Testis (tissue), 3 donors: Measurements from ENCODE around the gene NR1I2. TPM values are rescaled to one million over a fixed set of nuclear protein-coding genes. Genes with fewer than 3 reads are reported as not detected.

Experiments
- DNase-seq: peaks from one replicate; pipeline ENCODE4 v3.0.0-alpha.2; 2019
- H3K27ac ChIP-seq, 2 donors: fragments of 200-600 bp; sonication (generic); one replicate each; pipeline ENCODE4 v1.5.1; 2019
- H3K27me3 ChIP-seq: fragments of 200-600 bp; sonication (generic); one replicate; pipeline ENCODE4 v1.5.1; 2019
- H3K36me3 ChIP-seq: fragments of 200-600 bp; sonication (generic); one replicate; pipeline ENCODE4 v1.5.1; 2017; ENCODE audit warnings: low read depth; ENCODE audit errors: missing control alignments
- H3K4me1 ChIP-seq: fragments of 200-600 bp; sonication (generic); one replicate; pipeline ENCODE4 v1.5.1; 2019
- H3K4me3 ChIP-seq, 2 donors: fragments of 200-600 bp; sonication (generic); one replicate each; pipeline ENCODE4 v1.5.1; 2017 to 2019
- H3K9me3 ChIP-seq: fragments of 200-600 bp; sonication (generic); one replicate; pipeline ENCODE4 v1.5.1; 2017
- CTCF ChIP-seq, 3 experiments: fragments of 450-650 bp in 2 of 3; fragments of 200-600 bp in 1 of 3; sonication (generic) in 1 of 3; IDR thresholded peaks; one replicate each; pipeline ENCODE4 v1.5.1; 2016 to 2019; ENCODE audit warnings: antibody characterized with exemption in 3 of 3, mild to moderate bottlenecking in 2 of 3, moderate library complexity in 1 of 3
- POLR2A ChIP-seq: fragments of 450-650 bp; IDR thresholded peaks from one replicate; pipeline ENCODE4 v1.6.1; 2017; ENCODE audit warnings: antibody characterized with exemption, mild to moderate bottlenecking, moderate library complexity
- WGBS, 2 donors: methylation state at CpG; one replicate each; pipeline ENCODE4 v1.1.5; 2018; 5-methylcytosine and 5-hydroxymethylcytosine counted together
- intact Hi-C: fragments of 100-400 bp; cut with DNase I; formaldehyde crosslinking; loops from one replicate; pipeline ENCODE4 v1.15.1; 2023; ENCODE audit warnings: low total_unique reads
- polyA plus RNA-seq: library from polyadenylated mRNA; stranded (reverse); fragments of 350-450 nt; fragmentation: Illumina TruSeq; extraction: RNeasy Lipid Tissue Mini Kit (QIAGEN cat#74804); gene quantifications from one replicate; pipeline ENCODE4 v1.2.3, GENCODE V29; 2014; ENCODE audit warnings: low read depth, low replicate concordance; ENCODE audit not compliant: insufficient read depth
- total RNA-seq, 2 donors: library from RNA; depleted of rRNA; stranded (reverse); fragments of >200 nt; gene quantifications; one replicate each; pipeline ENCODE4 v1.2.3, GENCODE V29; 2016

NR1I2 gene
- total and polyA plus RNA-seq, 3 donors from 2014 or later: 0.47 to 0.74 (median 0.57) TPM

- 85% methylated on average over 2 of the region's 2 CpGs for WGBS, 2 donors
- H3K9me3 ChIP-seq: no peaks in the 10 kb centered on the region
- no peaks in the 10 kb centered on the region for H3K4me1 ChIP-seq
- no peak overlapping the region for H3K4me3 ChIP-seq
- intact Hi-C loops: no loop called here
- no peak overlapping the region for H3K27ac ChIP-seq
- no peaks in the 10 kb centered on the region for H3K36me3 ChIP-seq
- no peaks in the 10 kb centered on the region for H3K27me3 ChIP-seq
- no peak for DNase-seq
- no peak for TF ChIP-seq CTCF (IDR thresholded peaks at IDR 0.05)
- no peak for TF ChIP-seq POLR2A
These were observed 37.0 kb downstream of the NR1I2 start for GRCh38 chr3:119818937-119819336.

- no peaks in the 10 kb centered on the region for H3K27me3 ChIP-seq
- H3K4me1 ChIP-seq: no peaks in the 10 kb centered on the region
- no peak overlapping the region for H3K27ac ChIP-seq
- no peaks in the 10 kb centered on the region for H3K9me3 ChIP-seq
- WGBS, 2 donors: 55 to 57% methylated on average over 2 of the region's 2 CpGs
- intact Hi-C loops: no loop called here
- no peak overlapping the region for H3K4me3 ChIP-seq
- DNase-seq: no peak
- TF ChIP-seq POLR2A (no peak), CTCF (IDR thresholded peaks at IDR 0.05) (no peak)
- H3K36me3 ChIP-seq: no peaks in the 10 kb centered on the region
These were observed 37.9 kb downstream of the NR1I2 start for GRCh38 chr3:119819806-119820205.

- Histone ChIP-seq H3K4me1 (no peaks in the 10 kb centered on the region), H3K36me3 (no peaks in the 10 kb centered on the region), H3K4me3 (no peak overlapping the region), H3K27ac (no peak overlapping the region), H3K27me3 (no peaks in the 10 kb centered on the region), H3K9me3 (no peaks in the 10 kb centered on the region)
- 80 to 94% methylated on average over 1 of the region's 1 CpG for WGBS, 2 donors
- TF ChIP-seq CTCF (IDR thresholded peaks at IDR 0.05) (no peak), POLR2A (no peak)
- no peak for DNase-seq
- intact Hi-C loops: no loop called here
These were observed 43.9 kb downstream of the NR1I2 start for GRCh38 chr3:119825820-119826219.

- TF ChIP-seq CTCF (IDR thresholded peaks at IDR 0.05): no peak
- TF ChIP-seq POLR2A: no peak
- Histone ChIP-seq H3K27ac (no peak overlapping the region), H3K27me3 (no peaks in the 10 kb centered on the region), H3K9me3 (no peaks in the 10 kb centered on the region), H3K4me3 (no peak overlapping the region), H3K36me3 (no peaks in the 10 kb centered on the region), H3K4me1 (no peaks in the 10 kb centered on the region)
- WGBS, 2 donors: 54 to 76% methylated on average over 7 of the region's 7 CpGs
- intact Hi-C loops: no loop called here
- DNase-seq: no peak
These were observed 45.1 kb downstream of the NR1I2 start for GRCh38 chr3:119826711-119827608.

- H3K36me3 ChIP-seq: no peaks in the 10 kb centered on the region
- DNase-seq: no peak
- WGBS, 2 donors: 56 to 70% methylated on average over 2 of the region's 2 CpGs
- no peaks in the 10 kb centered on the region for H3K27me3 ChIP-seq
- H3K27ac ChIP-seq: no peak overlapping the region
- H3K4me3 ChIP-seq: no peak overlapping the region
- TF ChIP-seq CTCF (IDR thresholded peaks at IDR 0.05) (no peak), POLR2A (no peak)
- H3K4me1 ChIP-seq: no peaks in the 10 kb centered on the region
- H3K9me3 ChIP-seq: no peaks in the 10 kb centered on the region
- intact Hi-C loops: no loop called here
These were observed 47.5 kb downstream of the NR1I2 start for GRCh38 chr3:119829420-119829819.
